ENCODE data around the gene CBLL1.

Gene CBLL1, protein sequence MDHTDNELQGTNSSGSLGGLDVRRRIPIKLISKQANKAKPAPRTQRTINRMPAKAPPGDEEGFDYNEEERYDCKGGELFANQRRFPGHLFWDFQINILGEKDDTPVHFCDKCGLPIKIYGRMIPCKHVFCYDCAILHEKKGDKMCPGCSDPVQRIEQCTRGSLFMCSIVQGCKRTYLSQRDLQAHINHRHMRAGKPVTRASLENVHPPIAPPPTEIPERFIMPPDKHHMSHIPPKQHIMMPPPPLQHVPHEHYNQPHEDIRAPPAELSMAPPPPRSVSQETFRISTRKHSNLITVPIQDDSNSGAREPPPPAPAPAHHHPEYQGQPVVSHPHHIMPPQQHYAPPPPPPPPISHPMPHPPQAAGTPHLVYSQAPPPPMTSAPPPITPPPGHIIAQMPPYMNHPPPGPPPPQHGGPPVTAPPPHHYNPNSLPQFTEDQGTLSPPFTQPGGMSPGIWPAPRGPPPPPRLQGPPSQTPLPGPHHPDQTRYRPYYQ

DNA sequence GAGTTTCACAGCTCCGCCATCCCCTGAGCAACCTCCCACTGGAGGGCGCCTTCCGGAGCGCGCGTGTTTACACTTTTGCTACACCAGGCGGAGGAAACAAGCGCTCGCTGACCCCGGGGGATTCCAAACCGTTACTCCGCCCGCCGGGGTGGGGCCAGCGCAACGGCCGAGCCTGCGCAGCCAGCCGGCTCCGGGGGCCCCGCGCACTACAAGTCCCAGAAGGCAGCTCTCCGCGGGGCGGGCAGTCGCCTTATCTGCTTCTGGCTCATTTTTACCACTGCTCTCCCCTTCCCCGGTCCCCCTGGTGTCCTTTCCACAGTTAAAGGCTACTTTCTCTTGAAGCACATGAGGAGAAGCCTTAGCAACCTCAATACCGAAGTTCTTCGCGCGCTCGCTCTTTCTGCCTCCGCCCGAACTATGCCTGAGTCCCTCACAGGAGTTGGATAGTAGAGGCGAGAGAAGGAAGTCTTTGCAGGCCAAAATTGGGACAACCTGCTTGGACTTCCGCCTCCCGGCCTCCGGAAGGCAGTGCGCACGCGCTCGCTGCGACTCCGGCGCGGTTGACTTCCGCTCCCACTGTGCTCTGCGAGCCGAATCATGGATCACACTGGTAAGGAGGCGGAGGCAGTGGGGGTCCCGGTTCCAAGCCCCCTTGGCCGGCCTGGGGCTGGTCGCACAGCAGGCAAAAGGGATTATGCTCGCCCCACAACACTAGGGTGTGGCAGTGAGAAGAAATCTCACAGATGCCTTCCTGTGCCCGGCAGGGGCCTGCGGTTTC, at the start of gene CBLL1:
CBLL1 (plus strand) TSS at position 576 of the 778 bp plus-strand sequence; CDS start at position 598, 22 bp downstream.
- in situ Hi-C loops (cut with HindIII; ENCODE audit: low sequenced_read_pairs) = no loop called here

DNA sequence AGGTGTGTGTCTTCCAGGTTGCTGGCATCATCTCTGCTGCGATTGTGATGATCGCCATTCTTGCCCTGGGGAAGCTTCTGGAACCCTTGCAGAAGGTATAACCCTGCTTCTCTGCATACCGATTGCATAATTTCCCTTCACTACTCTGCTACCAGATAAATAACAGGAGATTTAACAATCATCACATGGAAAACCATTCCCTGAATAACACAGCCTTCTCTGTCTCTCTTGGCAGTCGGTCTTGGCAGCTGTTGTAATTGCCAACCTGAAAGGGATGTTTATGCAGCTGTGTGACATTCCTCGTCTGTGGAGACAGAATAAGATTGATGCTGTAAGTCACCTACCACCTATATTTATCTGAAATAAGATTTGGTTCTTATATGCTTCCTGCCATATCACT, 49.6 kb upstream of the CBLL1 start:
- in situ Hi-C loops (cut with HindIII; ENCODE audit: low sequenced_read_pairs) = no loop called here

DNA sequence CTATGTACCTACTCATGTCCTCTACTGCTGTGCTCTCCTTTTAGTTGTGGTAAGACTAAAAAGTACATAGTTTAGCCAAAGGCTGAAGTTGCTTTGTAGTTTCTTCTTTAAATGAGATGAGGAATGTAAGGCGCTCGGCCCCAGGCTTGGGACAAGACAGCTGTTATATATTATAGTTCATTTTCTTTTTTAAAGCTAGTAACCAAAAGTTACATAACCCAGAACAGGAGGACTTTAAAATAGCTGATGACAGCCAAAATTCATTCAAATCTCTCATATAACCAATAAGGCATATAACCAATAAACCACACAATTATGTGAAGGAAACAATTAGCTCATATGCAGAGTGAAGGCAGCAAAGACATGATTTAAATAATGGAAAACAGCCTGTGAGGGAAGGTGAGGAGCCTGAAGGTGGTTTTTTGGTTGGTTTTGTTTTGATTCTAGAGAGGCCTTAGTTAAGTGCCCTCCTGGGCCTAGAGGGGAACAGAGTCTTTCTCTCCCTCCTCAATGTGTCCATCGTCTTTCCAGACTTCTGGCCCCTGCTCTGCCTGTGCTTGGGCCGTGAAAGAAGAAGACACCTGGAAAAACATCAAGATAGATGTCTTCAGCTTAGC, 47.5 kb upstream of the CBLL1 start:
- in situ Hi-C loops (cut with HindIII; ENCODE audit: low sequenced_read_pairs) = no loop called here

DNA sequence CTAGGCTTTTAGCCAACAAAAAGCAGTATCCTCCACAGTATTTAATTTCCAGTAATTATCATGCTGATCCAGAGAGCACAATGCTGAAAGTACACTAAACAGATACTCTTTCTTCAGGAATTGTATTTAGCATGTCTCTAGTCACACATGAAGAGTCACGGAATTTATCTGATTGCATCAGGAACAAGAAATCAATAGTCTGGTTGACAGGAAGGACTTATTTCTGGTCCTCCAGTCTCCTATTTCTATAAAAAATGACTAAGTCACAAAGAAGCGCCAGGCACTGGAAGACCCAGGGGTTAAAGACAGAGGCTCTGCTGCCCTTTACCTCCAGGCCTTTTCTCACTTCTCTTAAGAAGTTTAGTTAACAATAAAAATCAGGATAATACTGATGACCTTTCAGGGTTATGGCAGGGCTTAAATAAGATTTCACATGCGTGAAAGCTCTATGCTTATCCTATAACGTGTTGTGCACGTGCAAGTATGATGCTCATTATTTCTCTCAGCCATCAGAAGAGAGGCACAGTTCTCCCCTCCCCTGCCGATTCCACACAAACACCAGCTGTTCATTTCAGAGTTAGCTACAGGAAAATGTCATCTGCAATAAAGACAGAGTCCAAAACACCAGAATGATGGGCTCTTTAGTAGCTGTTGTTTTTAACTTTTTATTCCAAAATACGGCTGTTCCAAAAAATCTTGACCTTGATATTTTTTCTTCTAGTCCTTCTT, 46.5 kb upstream of the CBLL1 start:
- in situ Hi-C loops (cut with HindIII; ENCODE audit: low sequenced_read_pairs) = no loop called here

DNA sequence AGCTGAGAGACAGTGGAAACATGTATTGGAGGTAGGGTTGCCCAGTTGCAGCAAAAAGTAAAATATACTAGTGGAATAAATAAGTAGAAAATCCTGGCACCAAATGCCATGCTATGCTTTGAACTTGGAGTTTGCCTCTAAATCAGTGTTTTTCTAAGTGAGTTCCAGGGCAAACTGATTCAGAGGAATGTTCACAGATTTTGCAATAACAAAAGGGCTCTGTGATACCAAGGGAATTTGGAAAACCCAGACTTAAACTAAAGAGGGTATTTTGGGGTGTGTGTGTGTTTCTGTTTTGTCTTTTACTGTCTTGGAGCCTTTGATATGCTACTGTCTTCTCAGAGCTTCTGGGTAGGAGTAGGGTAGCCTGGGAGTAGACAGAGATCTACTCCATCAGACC, 43.4 kb upstream of the CBLL1 start:
- in situ Hi-C loops (cut with HindIII; ENCODE audit: low sequenced_read_pairs) = no loop called here

DNA sequence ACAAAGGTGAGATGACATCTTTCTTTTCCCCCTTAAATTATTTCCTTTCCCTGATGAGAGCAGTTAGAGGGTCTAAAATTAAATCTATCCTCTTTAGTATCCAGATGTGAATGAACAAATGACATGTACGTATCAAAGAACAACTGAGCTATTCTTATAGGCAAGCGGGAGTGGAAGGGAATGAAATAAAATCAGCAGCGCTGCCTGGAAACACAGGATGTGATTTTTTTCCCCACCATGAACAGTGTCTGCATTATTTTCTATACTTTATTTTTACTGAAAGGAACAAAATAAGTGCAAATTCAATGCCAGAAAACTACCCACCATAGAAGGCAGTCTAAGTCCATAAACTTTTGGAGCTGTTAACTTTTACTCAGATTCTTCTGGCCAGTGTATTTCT, 42.8 kb upstream of the CBLL1 start:
- in situ Hi-C loops (cut with HindIII; ENCODE audit: low sequenced_read_pairs) = no loop called here

DNA sequence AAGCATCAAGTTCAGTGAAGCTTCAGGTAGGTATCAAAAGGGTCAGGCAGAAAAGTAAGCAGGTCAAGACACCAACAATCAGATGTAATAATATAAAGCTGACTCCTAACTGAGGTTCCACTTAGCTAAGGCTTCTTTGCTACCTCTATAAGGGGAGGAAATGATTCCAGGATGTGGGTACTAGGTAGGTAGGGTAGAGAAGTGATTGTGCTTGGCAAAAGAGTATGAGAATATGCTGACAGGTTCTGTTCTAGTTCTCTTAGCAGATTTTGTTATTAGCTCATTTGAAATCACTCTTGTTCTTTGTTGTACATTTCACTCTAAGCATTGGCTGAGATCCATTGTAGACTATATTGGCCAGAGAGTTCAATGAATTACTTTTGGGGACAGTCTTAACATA, 40.7 kb upstream of the CBLL1 start:
- in situ Hi-C loops (cut with HindIII; ENCODE audit: low sequenced_read_pairs) = no loop called here

DNA sequence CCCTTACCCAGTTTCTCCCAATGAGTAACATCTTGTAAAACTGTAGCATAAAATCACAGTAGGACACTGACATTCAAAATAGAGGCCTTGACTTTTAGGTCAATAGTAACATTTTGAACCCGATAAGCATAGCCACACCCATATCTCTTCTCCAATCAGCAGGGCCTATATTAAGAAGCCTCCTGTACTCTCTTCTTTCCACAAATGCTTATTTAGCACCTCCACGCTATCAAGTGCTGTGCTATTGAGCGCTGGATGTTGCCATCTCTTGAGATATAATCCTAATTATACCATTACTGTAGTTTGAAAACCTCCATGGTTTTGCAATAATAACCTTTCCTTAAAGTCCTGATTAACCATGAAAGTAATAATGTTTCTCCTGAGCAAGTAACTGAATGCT, 40.1 kb upstream of the CBLL1 start:
- in situ Hi-C loops (cut with HindIII; ENCODE audit: low sequenced_read_pairs) = no loop called here

DNA sequence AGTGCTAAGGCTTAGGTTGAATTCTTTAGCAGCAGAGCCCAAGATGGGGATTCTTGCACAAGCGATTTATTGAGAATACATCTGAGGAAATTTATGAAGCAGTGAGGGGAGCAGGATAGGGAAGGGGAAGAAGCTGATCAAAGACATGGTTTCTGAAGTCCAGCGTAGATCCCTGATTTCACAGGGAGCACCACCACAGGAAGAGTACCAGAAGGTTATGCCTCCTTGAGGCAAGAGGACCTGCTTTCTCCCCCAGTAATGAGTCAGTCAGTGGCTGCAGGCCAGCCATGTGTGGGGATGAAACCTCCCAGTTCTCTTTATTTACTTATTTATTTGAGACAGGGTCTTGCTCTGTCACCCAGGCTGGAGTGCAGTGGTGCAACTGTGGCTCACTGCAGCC, 35.0 kb upstream of the CBLL1 start:
- in situ Hi-C loops (cut with HindIII; ENCODE audit: low sequenced_read_pairs) = no loop called here

DNA sequence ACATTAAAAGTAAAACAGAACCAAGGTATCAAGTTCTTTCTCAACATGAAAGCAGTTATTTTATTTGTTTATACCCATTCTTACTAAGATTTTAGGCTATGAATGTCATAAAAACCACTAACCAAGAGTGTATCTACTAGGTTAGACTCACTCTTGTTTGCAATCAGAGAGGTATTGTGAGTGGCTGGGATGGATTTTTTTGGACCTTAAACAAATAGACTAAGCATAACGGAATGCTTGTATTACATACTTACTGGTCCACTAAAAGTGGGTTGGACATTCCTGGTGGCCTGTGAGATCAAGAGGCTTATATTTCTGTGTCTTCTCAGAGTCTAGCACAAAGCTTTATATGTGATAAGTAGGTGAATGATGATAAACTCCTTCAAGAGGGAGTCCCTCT, 32.6 kb upstream of the CBLL1 start:
- in situ Hi-C loops (cut with HindIII; ENCODE audit: low sequenced_read_pairs) = no loop called here

DNA sequence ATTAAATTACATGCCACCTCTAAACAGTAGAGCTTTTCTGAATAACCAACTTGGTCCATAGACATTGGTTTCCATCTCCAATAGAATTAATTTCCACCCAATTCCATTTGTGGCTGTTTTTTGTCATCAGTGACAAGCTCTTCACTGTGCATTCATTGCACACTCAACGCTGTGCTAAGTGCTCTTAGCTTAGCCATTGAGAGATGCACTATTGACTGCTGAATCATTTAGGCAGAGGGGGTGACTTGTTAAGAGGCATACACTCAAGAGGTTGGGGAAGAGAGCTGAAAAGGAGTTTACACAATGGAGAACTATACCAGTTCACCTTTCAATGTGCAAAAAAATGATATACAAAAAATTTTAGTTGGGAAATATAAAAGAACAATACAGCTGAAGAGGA, 31.9 kb upstream of the CBLL1 start:
- in situ Hi-C loops (cut with HindIII; ENCODE audit: low sequenced_read_pairs) = no loop called here

DNA sequence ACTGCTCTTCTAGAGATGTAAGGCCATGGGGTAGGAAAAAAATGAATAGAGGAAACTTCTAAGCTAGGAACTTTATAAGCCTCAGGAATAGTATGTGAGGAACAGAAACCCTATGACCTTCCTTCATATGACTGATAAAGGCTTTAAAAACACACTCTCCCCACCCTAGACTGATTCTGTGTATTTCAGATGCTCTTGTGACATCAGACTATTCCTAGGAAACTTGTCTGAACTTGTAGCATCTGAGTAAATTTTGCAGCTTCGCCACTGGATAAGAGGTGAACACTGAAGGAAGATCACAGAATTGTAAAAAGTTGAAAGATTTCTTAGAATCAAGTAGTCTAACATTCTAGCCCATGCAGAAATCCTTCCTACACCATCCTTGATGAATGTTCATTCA, 31.0 kb upstream of the CBLL1 start:
- in situ Hi-C loops (cut with HindIII; ENCODE audit: low sequenced_read_pairs) = no loop called here

DNA sequence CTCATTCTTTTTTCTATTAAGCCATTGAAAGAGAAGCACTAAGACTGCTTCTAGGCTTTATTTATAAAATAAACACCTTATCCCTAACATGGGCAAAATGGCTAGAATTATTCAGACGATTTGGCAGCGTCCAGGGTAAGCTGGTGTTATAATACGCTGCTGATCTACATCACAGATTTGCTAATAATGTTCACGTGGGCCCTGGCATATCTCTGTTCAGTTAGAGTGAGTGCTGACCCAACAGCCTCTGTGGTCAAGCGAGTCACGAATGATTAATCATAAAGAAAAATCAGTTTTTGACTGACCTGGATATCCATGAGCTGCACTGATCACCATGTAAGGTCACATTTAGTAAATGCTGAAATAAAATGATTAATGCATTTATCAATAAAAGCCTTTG, 28.4 kb upstream of the CBLL1 start:
- in situ Hi-C loops (cut with HindIII; ENCODE audit: low sequenced_read_pairs) = no loop called here

DNA sequence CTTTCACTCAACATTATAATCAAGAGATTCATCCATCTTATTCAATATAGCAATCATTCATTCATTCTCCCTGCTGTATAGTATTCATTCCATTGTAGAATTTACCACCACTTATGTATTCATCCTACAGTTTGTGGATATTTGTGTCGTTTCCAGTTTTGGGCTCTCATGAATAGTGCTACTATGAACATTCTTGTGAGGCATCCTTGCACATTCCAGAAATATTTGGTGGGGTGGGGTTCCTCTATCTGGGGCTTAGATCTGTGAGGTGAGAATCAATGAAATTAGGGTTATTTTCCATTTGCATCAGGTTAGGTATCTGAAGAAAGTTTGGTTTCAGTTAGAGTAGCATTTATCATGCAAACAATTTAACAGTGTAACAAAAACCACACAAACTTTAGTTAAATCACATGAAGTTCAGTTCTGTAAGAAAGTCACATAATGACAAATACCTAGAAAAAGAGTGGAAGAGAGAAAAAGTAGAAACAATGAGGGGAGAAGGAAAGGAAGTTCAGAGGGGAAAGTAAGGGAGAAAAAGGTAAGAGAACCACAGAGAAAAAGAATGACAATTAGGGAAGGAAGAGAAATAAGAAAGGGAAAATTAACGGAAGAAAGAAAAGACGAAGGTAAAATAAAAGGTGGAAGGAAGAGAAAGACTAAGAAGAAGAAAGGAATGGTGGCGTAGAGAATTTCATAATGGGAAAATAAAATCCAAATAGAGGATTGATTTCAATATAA, 25.3 kb upstream of the CBLL1 start:
- in situ Hi-C loops (cut with HindIII; ENCODE audit: low sequenced_read_pairs) = no loop called here

DNA sequence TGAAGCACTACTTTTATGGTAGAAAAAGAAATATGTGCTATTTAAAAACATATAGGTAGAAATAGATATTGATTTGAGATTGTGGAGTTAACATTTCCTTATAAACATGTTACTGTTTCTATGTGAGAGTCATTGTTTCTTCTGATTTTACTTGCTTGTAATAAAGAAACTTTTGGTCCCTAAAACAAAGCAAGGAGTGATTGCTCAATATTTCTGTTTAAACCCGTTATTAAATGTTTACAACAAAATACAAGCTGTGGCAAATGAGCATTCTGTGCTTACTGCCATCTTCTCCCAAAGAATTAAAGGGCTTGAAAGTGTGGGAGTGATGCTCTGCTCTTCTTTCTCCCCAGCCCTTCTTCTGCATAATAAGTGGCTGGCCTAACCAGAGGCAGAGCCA, 22.7 kb upstream of the CBLL1 start:
- in situ Hi-C loops (cut with HindIII; ENCODE audit: low sequenced_read_pairs) = loop anchor here (10.0 kb wide), 1 partner anchor 256 kb away; no protein-coding TSS in a partner anchor

DNA sequence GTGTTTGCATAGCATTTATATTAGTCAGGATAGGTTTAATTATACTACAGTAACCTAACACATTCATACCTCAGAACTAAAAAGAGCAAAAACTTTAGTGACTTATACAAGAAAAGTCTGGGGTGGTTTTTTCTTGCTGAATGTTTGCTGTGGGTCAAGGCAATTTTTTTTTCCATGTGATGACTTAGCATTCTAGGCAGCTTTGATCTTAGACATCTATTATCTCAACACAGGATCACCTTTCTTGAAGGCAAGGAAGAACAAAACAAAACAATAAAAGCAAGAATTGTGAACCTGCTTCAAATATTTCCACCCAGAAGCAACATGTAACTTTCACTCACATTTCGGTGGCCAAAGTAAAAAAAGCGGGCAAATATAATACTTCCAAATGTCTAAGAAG, 20.7 kb upstream of the CBLL1 start:
- in situ Hi-C loops (cut with HindIII; ENCODE audit: low sequenced_read_pairs) = loop anchor here (10.0 kb wide), 1 partner anchor 258 kb away; no protein-coding TSS in a partner anchor

DNA sequence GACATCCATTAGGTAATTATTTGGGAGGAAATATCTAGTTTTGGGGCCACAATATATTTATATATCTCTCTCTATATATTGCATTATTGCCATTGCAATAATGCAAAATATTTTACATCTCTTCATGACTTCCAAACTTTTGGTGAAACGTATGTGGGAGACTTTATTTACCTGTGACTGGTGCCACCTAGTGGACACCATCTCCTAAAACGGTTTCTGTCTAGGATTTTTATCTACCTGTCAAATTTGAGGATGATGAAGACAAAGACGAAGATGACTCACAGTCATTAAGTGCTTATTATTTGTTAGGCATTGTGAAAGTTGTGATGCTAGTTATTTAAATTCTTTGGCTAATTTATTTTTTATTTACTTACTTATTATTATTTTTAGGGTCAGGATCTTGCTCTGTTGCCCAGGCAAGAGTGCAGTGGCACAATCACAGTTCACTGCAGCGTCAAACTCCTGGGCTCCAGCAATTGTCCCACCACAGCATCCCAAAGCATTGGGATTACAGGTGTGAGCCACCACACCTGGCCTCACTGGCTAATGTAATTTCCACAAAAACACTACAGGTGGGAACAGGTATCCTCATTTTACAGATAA, 18.7 kb upstream of the CBLL1 start:
- in situ Hi-C loops (cut with HindIII; ENCODE audit: low sequenced_read_pairs) = loop anchor here (10.0 kb wide), 1 partner anchor 260 kb away; no protein-coding TSS in a partner anchor

DNA sequence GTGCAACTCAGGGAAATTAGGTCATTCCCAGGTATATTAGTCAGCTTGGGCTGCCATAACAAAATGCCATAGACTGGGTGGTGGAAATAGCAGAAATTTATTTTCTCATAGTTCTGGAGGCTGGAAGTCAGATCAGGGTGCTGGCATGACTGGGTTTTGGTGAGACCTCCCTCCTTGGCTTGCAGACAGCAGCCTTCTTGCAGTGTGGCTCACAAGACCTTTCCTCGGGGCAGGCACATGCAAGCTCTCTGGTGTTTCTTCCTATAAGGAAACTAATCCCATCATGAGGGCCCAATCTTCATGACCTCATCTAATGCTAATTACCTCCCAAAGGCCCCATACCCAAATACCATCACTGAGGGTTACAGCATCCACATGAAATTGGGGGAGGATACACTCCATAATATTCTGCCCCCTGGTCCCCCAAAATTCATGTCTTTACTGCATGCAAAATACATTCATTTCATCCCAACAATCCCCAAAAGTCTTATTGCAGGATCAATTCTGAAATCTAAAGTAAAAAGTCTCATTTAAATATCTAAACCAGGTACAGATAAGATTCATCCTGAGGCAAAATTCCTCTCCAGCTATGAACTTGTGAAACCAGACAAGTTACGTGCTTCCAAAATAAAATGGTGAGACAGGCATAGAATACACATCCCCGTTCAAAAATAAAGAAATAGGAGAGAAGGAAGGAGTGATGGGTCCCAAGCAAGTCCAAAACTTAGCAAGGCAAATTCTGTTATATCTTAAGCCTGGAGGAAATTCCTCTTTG, 17.4 kb upstream of the CBLL1 start:
- in situ Hi-C loops (cut with HindIII; ENCODE audit: low sequenced_read_pairs) = loop anchor here (10.0 kb wide), 1 partner anchor 262 kb away; no protein-coding TSS in a partner anchor

DNA sequence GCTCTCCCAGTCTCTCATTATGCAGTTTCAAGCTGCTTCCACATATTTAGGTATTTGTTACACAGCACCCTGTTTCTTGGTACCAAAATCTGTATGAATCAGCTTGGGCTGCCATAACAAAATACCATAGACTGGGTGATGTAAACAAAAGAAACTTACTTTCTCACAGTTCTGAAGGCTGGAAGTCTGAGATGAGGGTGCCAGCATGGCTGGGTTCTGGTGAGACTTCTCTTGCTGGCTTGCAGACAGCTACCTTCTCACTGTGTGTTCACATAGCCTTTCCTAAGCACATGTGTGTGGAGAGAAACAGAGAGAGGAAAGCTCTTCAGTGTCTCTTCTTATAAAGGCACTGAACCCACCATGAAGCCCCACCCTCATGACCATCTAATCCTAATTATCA, 15.7 kb upstream of the CBLL1 start:
- in situ Hi-C loops (cut with HindIII; ENCODE audit: low sequenced_read_pairs) = loop anchor here (10.0 kb wide), 1 partner anchor 263 kb away; no protein-coding TSS in a partner anchor
